IMR-90 (cell line): ENCODE data around the gene TP63. TPM values are rescaled to one million over a fixed set of nuclear protein-coding genes. Genes with fewer than 3 reads are reported as not detected.

Experiments
- ATAC-seq: fragments of 200-7000 bp; cut with Tn5 transposase; 2 replicates; pipeline ENCODE4 v1.9.1; 2020; ENCODE audit warnings: low read depth, mild to moderate bottlenecking, moderate library complexity
- BruUV-seq: library from RNA; stranded (reverse); fragments of 400-500 nt; replicated peaks from 2 replicates; lab custom pipeline; 2021; lab: Mats Ljungman, UMichigan
- CTCF ChIA-PET: fragments of 300-600 bp; formaldehyde crosslinking; extraction: SDS; loops from one replicate; lab custom pipeline; 2021; ENCODE audit warnings: antibody characterized with exemption; lab: Yijun Ruan, JAX
- POLR2A ChIA-PET: fragments of 300-600 bp; sonication (Branson Sonifier 250); formaldehyde crosslinking; loops from one replicate; lab custom pipeline; 2022; ENCODE audit warnings: antibody characterized with exemption; ENCODE audit not compliant: unreplicated experiment; lab: Charles Lee
- DNase-seq: peaks from one replicate; pipeline ENCODE4 v3.0.0; 2013
- H2AFZ ChIP-seq: replicated peaks from 2 replicates; pipeline ENCODE3; 2013; ENCODE audit warnings: low read length, mild to moderate bottlenecking; ENCODE audit not compliant: poor library complexity
- H2AK5ac ChIP-seq: 2 replicates; pipeline ENCODE4 v1.6.1; 2013; ENCODE audit warnings: low read depth, low read length, inconsistent platforms
- H2AK9ac ChIP-seq: replicated peaks from 2 replicates; pipeline ENCODE3; 2013; ENCODE audit warnings: mild to moderate bottlenecking, low read depth, low read length, moderate library complexity; ENCODE audit not compliant: poor library complexity
- H2BK120ac ChIP-seq: 2 replicates; pipeline ENCODE4 v1.6.1; 2013; ENCODE audit warnings: low read depth, low read length, inconsistent platforms
- H2BK15ac ChIP-seq: 3 replicates; pipeline ENCODE4 v1.6.1; 2013; ENCODE audit warnings: low read depth, low read length, inconsistent platforms
- H2BK20ac ChIP-seq: 2 replicates; pipeline ENCODE4 v1.6.1; 2013; ENCODE audit warnings: low read depth, mild to moderate bottlenecking, inconsistent platforms, low read length, moderate library complexity
- H2BK5ac ChIP-seq: 2 replicates; pipeline ENCODE4 v1.6.1; 2013; ENCODE audit warnings: mild to moderate bottlenecking, low read depth, low read length, inconsistent platforms; ENCODE audit not compliant: poor library complexity, severe bottlenecking
- H3K14ac ChIP-seq: replicated peaks from 2 replicates; pipeline ENCODE4 v1.6.1; 2013; ENCODE audit warnings: low read depth, low read length, inconsistent platforms
- H3K18ac ChIP-seq: 2 replicates; pipeline ENCODE4 v1.6.1; 2013; ENCODE audit warnings: low read depth, low read length, control low read depth
- H3K23ac ChIP-seq: 2 replicates; pipeline ENCODE4 v1.6.1; 2013; ENCODE audit warnings: low read depth, low read length, inconsistent platforms
- H3K27ac ChIP-seq: 2 replicates; pipeline ENCODE4 v1.5.1; 2013; ENCODE audit warnings: mild to moderate bottlenecking, control low read depth, low read length; ENCODE audit not compliant: insufficient read depth
- H3K27me3 ChIP-seq: 2 replicates; pipeline ENCODE4 v1.6.1; 2013; ENCODE audit warnings: low read length; ENCODE audit not compliant: control insufficient read depth, insufficient read depth
- H3K36me3 ChIP-seq: 2 replicates; pipeline ENCODE4 v1.6.1; 2013; ENCODE audit warnings: low read length, mixed read lengths; ENCODE audit not compliant: control insufficient read depth, insufficient read depth
- H3K4ac ChIP-seq: 2 replicates; pipeline ENCODE4 v1.6.1; 2013; ENCODE audit warnings: low read depth, low read length, inconsistent platforms
- H3K4me1 ChIP-seq: 2 replicates; pipeline ENCODE4 v1.6.1; 2013; ENCODE audit warnings: low read length, mixed read lengths; ENCODE audit not compliant: control insufficient read depth, insufficient read depth
- H3K4me2 ChIP-seq: 2 replicates; pipeline ENCODE4 v1.6.1; 2013; ENCODE audit warnings: low read depth, mild to moderate bottlenecking, control low read depth, low read length, moderate library complexity
- H3K4me3 ChIP-seq: 2 replicates; pipeline ENCODE4 v1.5.1; 2013; ENCODE audit warnings: low read depth, mild to moderate bottlenecking, control low read depth, low read length, moderate library complexity; ENCODE audit not compliant: insufficient read depth
- H3K56ac ChIP-seq: 2 replicates; pipeline ENCODE4 v1.6.1; 2013; ENCODE audit warnings: low read length, inconsistent platforms; ENCODE audit not compliant: insufficient read depth; ENCODE audit errors: extremely low read depth
- H3K79me1 ChIP-seq, 2 experiments: 2 replicates each; pipeline ENCODE4 v1.6.1; 2013; ENCODE audit warnings: low read length in 2 of 2, inconsistent platforms in 1 of 2, low read depth in 1 of 2
- H3K9ac ChIP-seq: 2 replicates; pipeline ENCODE4 v1.6.1; 2013; ENCODE audit warnings: low read depth, low read length, control low read depth
- H3K9me1 ChIP-seq: 2 replicates; pipeline ENCODE4 v1.6.1; 2013; ENCODE audit warnings: low read length, inconsistent platforms; ENCODE audit not compliant: insufficient read depth
- H3K9me3 ChIP-seq: 2 replicates; pipeline ENCODE4 v1.6.1; 2013; ENCODE audit warnings: low read length; ENCODE audit not compliant: control insufficient read depth, insufficient read depth
- H4K20me1 ChIP-seq: 2 replicates; pipeline ENCODE4 v1.6.1; 2013; ENCODE audit warnings: low read length, inconsistent platforms; ENCODE audit not compliant: insufficient read depth
- H4K5ac ChIP-seq: 2 replicates; pipeline ENCODE4 v1.6.1; 2013; ENCODE audit warnings: mild to moderate bottlenecking, low read depth, low read length, control low read depth
- H4K8ac ChIP-seq, 2 experiments: 2 replicates each; pipeline ENCODE4 v1.6.1; 2013; ENCODE audit warnings: low read depth in 2 of 2, low read length in 2 of 2, control low read depth in 1 of 2, inconsistent platforms in 1 of 2
- H4K91ac ChIP-seq: 2 replicates; pipeline ENCODE4 v1.6.1; 2013; ENCODE audit warnings: low read depth, low read length, inconsistent platforms; ENCODE audit not compliant: insufficient read depth
- CEBPB ChIP-seq: IDR thresholded peaks from 2 replicates; pipeline ENCODE4 v1.6.1; 2012; ENCODE audit warnings: low read depth, low read length, improper control_type of control experiment
- FOS ChIP-seq: fragments of 150-350 bp; IDR thresholded peaks from 2 replicates; pipeline ENCODE4 v1.6.1; 2016; ENCODE audit warnings: low read depth, low read length
- MAFK ChIP-seq: IDR thresholded peaks from 2 replicates; pipeline ENCODE4 v1.6.1; 2012; ENCODE audit warnings: low read depth, low read length, improper control_type of control experiment
- MAZ ChIP-seq: IDR thresholded peaks from 2 replicates; pipeline ENCODE4 v1.6.1; 2012; ENCODE audit warnings: low read depth, mild to moderate bottlenecking, low read length, improper control_type of control experiment, moderate library complexity, borderline replicate concordance
- MXI1 ChIP-seq: IDR thresholded peaks from 2 replicates; pipeline ENCODE4 v1.6.1; 2012; ENCODE audit warnings: low read depth, mild to moderate bottlenecking, low read length, moderate library complexity, borderline replicate concordance
- POLR2A ChIP-seq: IDR thresholded peaks from 2 replicates; pipeline ENCODE4 v1.6.1; 2012; ENCODE audit warnings: mild to moderate bottlenecking, low read depth, low read length
- RCOR1 ChIP-seq: IDR thresholded peaks from 2 replicates; pipeline ENCODE4 v1.6.1; 2012; ENCODE audit warnings: mild to moderate bottlenecking, low read length, improper control_type of control experiment; ENCODE audit not compliant: insufficient replicate concordance
- RFX5 ChIP-seq: IDR thresholded peaks from 2 replicates; pipeline ENCODE4 v1.8.0; 2012; ENCODE audit warnings: low read depth, mild to moderate bottlenecking, low read length, moderate library complexity
- SMC3 ChIP-seq: fragments of 150-350 bp; IDR thresholded peaks from 2 replicates; pipeline ENCODE4 v1.6.1; 2016; ENCODE audit warnings: low read depth, mild to moderate bottlenecking, antibody characterized with exemption, low read length, moderate library complexity
- WGBS, 2 experiments: methylation state at CpG; one replicate each; pipeline versions ENCODE4 v1.1.5 to v1.1.7; 2013; ENCODE audit warnings: missing lambda C conversion rate in 2 of 2; ENCODE audit not compliant: insufficient read length in 1 of 2; ENCODE audit errors: extremely low coverage in 2 of 2; 5-methylcytosine and 5-hydroxymethylcytosine counted together
- dilution Hi-C: fragments of 300-500 bp; cut with HindIII; formaldehyde crosslinking; loops from one replicate; pipeline ENCODE4 v1.14.3; 2018; ENCODE audit warnings: low sequenced_read_pairs; ENCODE audit not compliant: unreplicated experiment
- in situ Hi-C: fragments of 300-500 bp; cut with MboI; formaldehyde crosslinking; loops from 3 replicates; pipeline ENCODE4 v1.14.3; 2019; ENCODE audit warnings: low sequenced_read_pairs, inconsistent platforms, mixed read lengths
- intact Hi-C: fragments of 100-400 bp; cut with micrococcal nuclease; formaldehyde crosslinking; loops from 2 replicates; pipeline ENCODE4 v1.10.0; 2022
- polyA plus RNA-seq, 3 experiments: library from polyadenylated mRNA; depleted of rRNA; stranded (reverse); fragments of >200 nt; gene quantifications; 2 replicates each; pipeline ENCODE4 v1.2.3, GENCODE V29; 2012; ENCODE audit warnings: low replicate concordance in 1 of 3
- total RNA-seq: library from RNA; depleted of rRNA; stranded (reverse); fragments of >200 nt; gene quantifications from 2 replicates; pipeline ENCODE4 v1.2.3, GENCODE V29; 2012
- TF ChIP-seq, protein P1 (sequence below): fragments of 150-350 bp; IDR thresholded peaks from 2 replicates; pipeline ENCODE4 v1.6.1; 2016; ENCODE audit warnings: low read depth, mild to moderate bottlenecking, low read length, moderate library complexity, borderline replicate concordance
- TF ChIP-seq, protein P2 (sequence below): fragments of 150-350 bp; IDR thresholded peaks from 2 replicates; pipeline ENCODE4 v1.6.1; 2017; ENCODE audit warnings: mild to moderate bottlenecking, antibody characterized with exemption, low read length, low read depth
- TF ChIP-seq, protein P3 (sequence below): conservative IDR thresholded peaks from 2 replicates; pipeline ENCODE4 v1.5.1; 2012; ENCODE audit warnings: mild to moderate bottlenecking, low read depth, low read length, improper control_type of control experiment

TP63 gene
- total and polyA plus RNA-seq, 2 of the 4 experiments (the other 2 are of a cell fraction): not detected

DNA sequence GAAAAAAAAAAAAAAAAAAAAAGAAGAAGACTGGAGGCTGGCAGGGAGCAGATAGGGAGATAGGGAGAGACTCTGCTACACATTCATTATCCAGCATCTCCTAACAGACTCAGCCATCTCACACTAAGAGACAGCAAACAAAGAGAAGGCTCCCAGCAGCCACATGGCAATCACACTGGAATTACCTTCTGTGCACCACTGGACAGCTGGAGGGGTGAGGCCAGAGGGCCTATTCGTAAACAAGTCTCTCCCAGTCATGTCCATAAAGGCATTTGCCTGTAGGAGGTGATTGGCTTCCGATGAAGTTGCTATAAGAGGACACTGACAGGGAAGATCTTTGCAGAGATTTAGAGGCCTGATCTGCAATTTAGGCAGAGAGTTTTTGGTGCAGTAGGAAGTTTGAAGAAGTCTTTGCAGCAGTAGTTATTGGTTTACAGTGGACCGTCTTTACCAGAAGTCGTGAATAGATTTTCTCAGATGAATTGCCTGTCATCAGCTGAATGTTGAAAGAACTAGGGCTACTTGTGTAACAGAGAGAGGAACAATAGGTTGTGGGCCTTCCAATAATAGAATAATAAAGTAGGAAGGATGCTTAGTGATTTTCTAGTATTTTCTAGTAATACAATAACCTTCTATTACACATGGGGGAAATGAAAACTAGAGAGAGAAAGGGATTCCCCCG is 89.7 kb downstream of the TP63 start:
- H3K18ac ChIP-seq: no peak overlapping the region
- no peaks in the 10 kb centered on the region for H4K20me1 ChIP-seq
- no peak overlapping the region for H2AFZ ChIP-seq
- dilution Hi-C loops: no loop called here
- no peaks in the 10 kb centered on the region for H3K9me3 ChIP-seq
- H2AK9ac ChIP-seq: no peak overlapping the region
- TF ChIP-seq POLR2A (no peak), MXI1 (no peak), RCOR1 (no peak), RFX5 (no peak), MAZ (no peak), FOS (no peak), CEBPB (no peak), SMC3 (no peak), MAFK (no peak)
- TF ChIP-seq, protein P1, sequence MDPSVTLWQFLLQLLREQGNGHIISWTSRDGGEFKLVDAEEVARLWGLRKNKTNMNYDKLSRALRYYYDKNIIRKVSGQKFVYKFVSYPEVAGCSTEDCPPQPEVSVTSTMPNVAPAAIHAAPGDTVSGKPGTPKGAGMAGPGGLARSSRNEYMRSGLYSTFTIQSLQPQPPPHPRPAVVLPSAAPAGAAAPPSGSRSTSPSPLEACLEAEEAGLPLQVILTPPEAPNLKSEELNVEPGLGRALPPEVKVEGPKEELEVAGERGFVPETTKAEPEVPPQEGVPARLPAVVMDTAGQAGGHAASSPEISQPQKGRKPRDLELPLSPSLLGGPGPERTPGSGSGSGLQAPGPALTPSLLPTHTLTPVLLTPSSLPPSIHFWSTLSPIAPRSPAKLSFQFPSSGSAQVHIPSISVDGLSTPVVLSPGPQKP: no peak
- TF ChIP-seq, protein P2, sequence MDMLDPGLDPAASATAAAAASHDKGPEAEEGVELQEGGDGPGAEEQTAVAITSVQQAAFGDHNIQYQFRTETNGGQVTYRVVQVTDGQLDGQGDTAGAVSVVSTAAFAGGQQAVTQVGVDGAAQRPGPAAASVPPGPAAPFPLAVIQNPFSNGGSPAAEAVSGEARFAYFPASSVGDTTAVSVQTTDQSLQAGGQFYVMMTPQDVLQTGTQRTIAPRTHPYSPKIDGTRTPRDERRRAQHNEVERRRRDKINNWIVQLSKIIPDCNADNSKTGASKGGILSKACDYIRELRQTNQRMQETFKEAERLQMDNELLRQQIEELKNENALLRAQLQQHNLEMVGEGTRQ: no peak
- TF ChIP-seq, protein P3, sequence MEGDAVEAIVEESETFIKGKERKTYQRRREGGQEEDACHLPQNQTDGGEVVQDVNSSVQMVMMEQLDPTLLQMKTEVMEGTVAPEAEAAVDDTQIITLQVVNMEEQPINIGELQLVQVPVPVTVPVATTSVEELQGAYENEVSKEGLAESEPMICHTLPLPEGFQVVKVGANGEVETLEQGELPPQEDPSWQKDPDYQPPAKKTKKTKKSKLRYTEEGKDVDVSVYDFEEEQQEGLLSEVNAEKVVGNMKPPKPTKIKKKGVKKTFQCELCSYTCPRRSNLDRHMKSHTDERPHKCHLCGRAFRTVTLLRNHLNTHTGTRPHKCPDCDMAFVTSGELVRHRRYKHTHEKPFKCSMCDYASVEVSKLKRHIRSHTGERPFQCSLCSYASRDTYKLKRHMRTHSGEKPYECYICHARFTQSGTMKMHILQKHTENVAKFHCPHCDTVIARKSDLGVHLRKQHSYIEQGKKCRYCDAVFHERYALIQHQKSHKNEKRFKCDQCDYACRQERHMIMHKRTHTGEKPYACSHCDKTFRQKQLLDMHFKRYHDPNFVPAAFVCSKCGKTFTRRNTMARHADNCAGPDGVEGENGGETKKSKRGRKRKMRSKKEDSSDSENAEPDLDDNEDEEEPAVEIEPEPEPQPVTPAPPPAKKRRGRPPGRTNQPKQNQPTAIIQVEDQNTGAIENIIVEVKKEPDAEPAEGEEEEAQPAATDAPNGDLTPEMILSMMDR: no peak
- no peak overlapping the region for H3K14ac ChIP-seq
- H2BK5ac ChIP-seq: no peak overlapping the region
- H3K4ac ChIP-seq: no peak overlapping the region
- H4K8ac ChIP-seq: no peak overlapping the region
- H3K36me3 ChIP-seq: no peaks in the 10 kb centered on the region
- H3K79me1 ChIP-seq: no peaks in the 10 kb centered on the region
- no peak overlapping the region for H3K27ac ChIP-seq
- H2BK120ac ChIP-seq: no peak overlapping the region
- H2BK15ac ChIP-seq: no peak overlapping the region
- H3K4me1 ChIP-seq: peaks cover 1% of the 10 kb centered on the region; the same call in 1 of the 2 replicates
- ATAC-seq (no peak), DNase-seq (no peak)
- H3K4me2 ChIP-seq: no peak overlapping the region
- no peak overlapping the region for H2AK5ac ChIP-seq
- in situ Hi-C loops: no loop called here
- H3K56ac ChIP-seq: no peak overlapping the region
- intact Hi-C loops: no loop called here
- H2BK20ac ChIP-seq: no peak overlapping the region
- no peak overlapping the region for H3K9ac ChIP-seq
- ChIA-PET CTCF (no interaction called here), POLR2A (no interaction called here)
- no peak overlapping the region for H3K23ac ChIP-seq
- no peak overlapping the region for H4K91ac ChIP-seq
- no peaks in the 10 kb centered on the region for H3K9me1 ChIP-seq
- no CpG with 5 or more reads among the region's 5 CpGs for WGBS, 2 experiments
- H4K5ac ChIP-seq: no peak overlapping the region
- no TSS peak for BruUV-seq
- H3K27me3 ChIP-seq: no peaks in the 10 kb centered on the region
- H3K4me3 ChIP-seq: no peak overlapping the region
